Calu3 (cell line): ENCODE measurements around the gene EPM2AIP1. TPM values are rescaled to one million over a fixed set of nuclear protein-coding genes. Genes with fewer than 3 reads are reported as not detected.

Experiments
- BruUV-seq: library from RNA; stranded (reverse); fragments of 400-500 nt; replicated peaks from 2 replicates; lab custom pipeline; 2021; lab: Mats Ljungman, UMichigan
- CTCF ChIA-PET: fragments of 300-600 bp; sonication (Branson Sonifier 250); formaldehyde crosslinking; loops from one replicate; lab custom pipeline; 2022; ENCODE audit warnings: antibody characterized with exemption; lab: Charles Lee
- DNase-seq: peaks from one replicate; pipeline ENCODE4 v3.0.0; 2022
- H3K27ac Mint-ChIP-seq: one replicate; pipeline ENCODE4 v1.8.0; 2022; ENCODE audit warnings: mixed read lengths; ENCODE audit not compliant: unreplicated experiment
- H3K27me3 Mint-ChIP-seq: one replicate; pipeline ENCODE4 v1.8.0; 2022; ENCODE audit warnings: mixed read lengths; ENCODE audit not compliant: unreplicated experiment
- H3K36me3 Mint-ChIP-seq: one replicate; pipeline ENCODE4 v1.8.0; 2022; ENCODE audit warnings: mild to moderate bottlenecking, moderate library complexity, mixed read lengths; ENCODE audit not compliant: insufficient read depth, unreplicated experiment
- H3K4me1 Mint-ChIP-seq: one replicate; pipeline ENCODE4 v1.8.0; 2022; ENCODE audit warnings: mild to moderate bottlenecking, low read depth, mixed read lengths; ENCODE audit not compliant: unreplicated experiment
- H3K4me3 Mint-ChIP-seq: one replicate; pipeline ENCODE4 v1.8.0; 2022; ENCODE audit warnings: mild to moderate bottlenecking, low read depth, moderate library complexity, mixed read lengths; ENCODE audit not compliant: unreplicated experiment
- H3K9me3 Mint-ChIP-seq: one replicate; pipeline ENCODE4 v1.8.0; 2022; ENCODE audit warnings: low read depth, mixed read lengths; ENCODE audit not compliant: unreplicated experiment
- intact Hi-C: fragments of 100-400 bp; cut with micrococcal nuclease; formaldehyde crosslinking; loops from one replicate; pipeline ENCODE4 v1.10.0; 2022; ENCODE audit not compliant: unreplicated experiment
- total RNA-seq: library from RNA; stranded (reverse); gene quantifications from 2 replicates; pipeline ENCODE4 v1.2.3, GENCODE V29; 2022
- TF ChIP-seq, protein P1 (sequence below): fragments of 200-600 bp; IDR thresholded peaks from one replicate; pipeline ENCODE4 v1.8.0; 2022; ENCODE audit warnings: antibody characterized with exemption; ENCODE audit not compliant: unreplicated experiment

Gene EPM2AIP1
- total RNA-seq, 1 experiment from 2014 or later: 13.2 TPM

DNA sequence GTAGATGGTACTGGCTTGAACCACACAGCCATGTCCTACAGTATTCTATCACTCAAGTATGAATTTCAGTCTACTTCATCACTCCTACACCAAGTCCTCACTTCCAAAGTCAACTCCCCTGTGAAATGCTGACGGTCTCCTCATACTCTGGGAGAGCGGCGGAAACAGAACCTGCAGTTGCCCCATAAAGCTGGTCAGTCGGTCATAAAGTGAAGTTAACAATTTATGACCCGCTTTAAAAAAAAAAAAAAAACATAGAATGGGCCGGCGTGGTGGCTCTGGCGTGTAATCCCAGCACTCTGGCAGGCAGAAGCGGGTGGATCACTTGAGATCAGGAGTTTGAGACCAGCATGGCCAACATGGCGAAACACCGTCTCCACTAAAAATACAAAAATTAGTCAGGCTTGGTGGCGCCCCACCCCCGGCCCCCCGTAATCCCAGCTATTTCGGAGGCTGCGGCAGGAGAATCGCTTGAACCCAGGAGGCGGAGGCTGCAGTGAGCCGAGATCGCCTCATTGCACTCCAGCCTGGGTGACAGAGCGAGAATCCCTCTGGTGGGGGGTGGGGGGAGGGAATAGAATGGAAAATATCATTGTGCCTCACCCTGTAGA lies 50.2 kb downstream of the EPM2AIP1 start:
- Mint-ChIP-seq H3K4me3 (no peak overlapping the region), H3K36me3 (peaks cover 6% of the 10 kb centered on the region), H3K9me3 (no peaks in the 10 kb centered on the region), H3K4me1 (no peaks in the 10 kb centered on the region), H3K27me3 (no peaks in the 10 kb centered on the region), H3K27ac (no peak overlapping the region)
- CTCF ChIA-PET: no interaction called here
- BruUV-seq: no TSS peak
- DNase-seq: no peak
- intact Hi-C loops: no loop called here
- TF ChIP-seq, protein P1, sequence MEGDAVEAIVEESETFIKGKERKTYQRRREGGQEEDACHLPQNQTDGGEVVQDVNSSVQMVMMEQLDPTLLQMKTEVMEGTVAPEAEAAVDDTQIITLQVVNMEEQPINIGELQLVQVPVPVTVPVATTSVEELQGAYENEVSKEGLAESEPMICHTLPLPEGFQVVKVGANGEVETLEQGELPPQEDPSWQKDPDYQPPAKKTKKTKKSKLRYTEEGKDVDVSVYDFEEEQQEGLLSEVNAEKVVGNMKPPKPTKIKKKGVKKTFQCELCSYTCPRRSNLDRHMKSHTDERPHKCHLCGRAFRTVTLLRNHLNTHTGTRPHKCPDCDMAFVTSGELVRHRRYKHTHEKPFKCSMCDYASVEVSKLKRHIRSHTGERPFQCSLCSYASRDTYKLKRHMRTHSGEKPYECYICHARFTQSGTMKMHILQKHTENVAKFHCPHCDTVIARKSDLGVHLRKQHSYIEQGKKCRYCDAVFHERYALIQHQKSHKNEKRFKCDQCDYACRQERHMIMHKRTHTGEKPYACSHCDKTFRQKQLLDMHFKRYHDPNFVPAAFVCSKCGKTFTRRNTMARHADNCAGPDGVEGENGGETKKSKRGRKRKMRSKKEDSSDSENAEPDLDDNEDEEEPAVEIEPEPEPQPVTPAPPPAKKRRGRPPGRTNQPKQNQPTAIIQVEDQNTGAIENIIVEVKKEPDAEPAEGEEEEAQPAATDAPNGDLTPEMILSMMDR: no peak

DNA sequence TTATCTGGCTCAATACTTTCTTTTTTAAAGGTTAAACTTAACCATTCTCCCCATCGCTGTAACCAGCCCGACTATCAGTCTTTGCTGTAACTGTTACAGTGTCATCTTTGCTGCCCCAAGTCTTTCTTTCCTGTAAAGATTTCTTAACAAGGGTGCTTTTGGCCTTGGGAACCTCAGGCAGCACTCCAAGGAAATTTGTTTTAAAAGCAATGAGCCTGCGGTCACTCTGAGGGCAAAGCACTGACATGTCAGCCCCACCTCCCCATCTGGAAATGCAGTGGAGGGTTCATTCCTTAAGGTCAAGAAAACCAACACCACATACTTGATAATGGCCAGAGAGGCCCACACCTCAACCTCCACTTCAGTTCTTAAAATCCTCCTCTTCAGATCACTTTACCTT lies 51.3 kb downstream of the EPM2AIP1 start:
- TF ChIP-seq, protein P1: no peak
- H3K36me3 Mint-ChIP-seq: peaks cover 6% of the 10 kb centered on the region
- no peaks in the 10 kb centered on the region for H3K4me1 Mint-ChIP-seq
- H3K27me3 Mint-ChIP-seq: no peaks in the 10 kb centered on the region
- DNase-seq: no peak
- intact Hi-C loops: no loop called here
- H3K27ac Mint-ChIP-seq: no peak overlapping the region
- no peaks in the 10 kb centered on the region for H3K9me3 Mint-ChIP-seq
- no peak overlapping the region for H3K4me3 Mint-ChIP-seq
- CTCF ChIA-PET: no interaction called here
- BruUV-seq: no TSS peak

DNA sequence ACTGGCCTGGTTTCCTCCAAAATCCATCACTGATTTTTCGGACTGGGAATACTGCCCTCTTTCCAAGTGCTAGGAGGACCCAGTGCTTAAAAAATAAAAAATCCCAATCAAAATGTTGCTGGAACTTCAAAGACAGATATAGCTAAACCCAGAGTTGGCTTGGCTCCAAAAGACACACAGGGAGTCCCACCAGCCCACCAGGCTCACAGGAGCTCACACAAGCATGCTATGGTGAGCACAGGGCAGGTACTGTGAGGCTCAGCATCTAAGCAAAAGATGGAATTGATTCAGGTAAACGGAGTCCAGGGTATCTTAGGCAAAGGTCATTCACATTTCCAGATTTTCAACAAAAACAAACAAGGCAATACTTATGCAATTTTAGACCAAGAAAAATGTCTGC lies 51.8 kb downstream of the EPM2AIP1 start:
- Mint-ChIP-seq H3K27ac (no peak overlapping the region), H3K9me3 (no peaks in the 10 kb centered on the region), H3K36me3 (peaks cover 6% of the 10 kb centered on the region), H3K27me3 (no peaks in the 10 kb centered on the region), H3K4me1 (no peaks in the 10 kb centered on the region), H3K4me3 (no peak overlapping the region)
- DNase-seq: no peak
- CTCF ChIA-PET: no interaction called here
- intact Hi-C loops: no loop called here
- BruUV-seq: no TSS peak
- TF ChIP-seq, protein P1: no peak

DNA sequence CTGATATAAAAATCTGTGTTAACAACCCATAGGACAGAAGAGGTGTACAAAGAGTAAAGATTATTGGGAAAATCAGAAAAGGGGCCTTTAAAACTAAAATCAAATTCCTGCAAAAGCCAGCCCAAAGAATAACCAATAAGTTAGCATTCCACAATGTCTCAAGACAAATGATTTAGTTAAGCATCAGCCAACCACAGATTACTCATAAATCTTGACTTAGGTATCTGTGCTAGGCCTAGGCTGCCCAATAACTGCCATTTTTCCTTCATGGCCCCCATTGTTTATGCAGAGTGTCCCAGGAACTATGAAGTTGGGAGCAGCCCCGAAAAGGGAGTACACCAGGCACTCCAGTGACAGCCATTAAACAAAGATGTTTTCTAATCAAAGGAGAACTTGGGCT lies 55.4 kb downstream of the EPM2AIP1 start:
- DNase-seq: no peak
- intact Hi-C loops: no loop called here
- no peaks in the 10 kb centered on the region for H3K36me3 Mint-ChIP-seq
- H3K9me3 Mint-ChIP-seq: no peaks in the 10 kb centered on the region
- CTCF ChIA-PET: no interaction called here
- no peaks in the 10 kb centered on the region for H3K27me3 Mint-ChIP-seq
- TF ChIP-seq, protein P1: no peak
- BruUV-seq: no TSS peak
- no peak overlapping the region for H3K27ac Mint-ChIP-seq
- no peaks in the 10 kb centered on the region for H3K4me1 Mint-ChIP-seq
- H3K4me3 Mint-ChIP-seq: no peak overlapping the region

Other genes with a start within 250 kb of the EPM2AIP1 start
- gene DCLK3, start 228.6 kb downstream of the EPM2AIP1 start, total RNA-seq: not detected in 2 replicates
- 10.3 and 21.5 TPM in 2 replicates for gene TRANK1, start 48.1 kb downstream of the EPM2AIP1 start, total RNA-seq
- 30.1 and 32.8 TPM in 2 replicates for gene MLH1, start 387 bp upstream of the EPM2AIP1 start, total RNA-seq
- 38.8 and 41.9 TPM in 2 replicates for gene LRRFIP2, start 181.5 kb upstream of the EPM2AIP1 start, total RNA-seq